Esophagus muscularis mucosa (tissue), 3 donors: ENCODE measurements around the gene SPATA13.

Experiments
- CTCF ChIP-seq, 3 experiments: fragments of 200-600 bp in 2 of 3; fragments of 450-650 bp in 1 of 3; sonication (generic) in 2 of 3; IDR thresholded peaks; one replicate each; pipeline ENCODE4 v1.5.1; 2017 to 2019; ENCODE audit warnings: antibody characterized with exemption in 3 of 3, mild to moderate bottlenecking in 2 of 3, moderate library complexity in 1 of 3
- POLR2A ChIP-seq: fragments of 450-650 bp; IDR thresholded peaks from one replicate; pipeline ENCODE4 v1.6.1; 2017; ENCODE audit warnings: antibody characterized with exemption, moderate library complexity, mild to moderate bottlenecking, low read depth
- POLR2AphosphoS5 ChIP-seq, 2 donors: sonication (generic); formaldehyde crosslinking; IDR thresholded peaks; one replicate each; pipeline ENCODE4 v1.6.1; 2017; ENCODE audit warnings: antibody characterized with exemption in 2 of 2

GRCh38 chr13:24123761-24124160, 36.8 kb upstream of the SPATA13 start:
- no peak for TF ChIP-seq CTCF (IDR thresholded peaks at IDR 0.05)
- no peak for TF ChIP-seq POLR2A
- no peak for TF ChIP-seq POLR2AphosphoS5 (IDR thresholded peaks at IDR 0.05)
